H1 (cell line): ENCODE data around the gene SLC25A21. TPM values are rescaled to one million over a fixed set of nuclear protein-coding genes. Genes with fewer than 3 reads are reported as not detected.

Experiments used
- CTCF ChIA-PET: fragments of 300-600 bp; sonication (Branson Sonifier 250); formaldehyde crosslinking; loops from one replicate; lab custom pipeline; 2021; ENCODE audit not compliant: partially characterized antibody; lab: Charles Lee
- POLR2A ChIA-PET: fragments of 300-600 bp; sonication (Branson Sonifier 250); formaldehyde crosslinking; loops from one replicate; lab custom pipeline; 2021; ENCODE audit warnings: inconsistent platforms; ENCODE audit not compliant: partially characterized antibody; lab: Charles Lee
- DNase-seq, 2 experiments: peaks; one replicate each; pipeline versions ENCODE4 v3.0.0 to v3.0.0-alpha.2; 2010 to 2022; ENCODE audit warnings: low spot score in 2 of 2, low read depth in 1 of 2, mixed read lengths in 1 of 2
- FAIRE-seq: peaks from 2 replicates; lab custom pipeline; 2011; peaks lifted over from hg19 to GRCh38; lab: Jason Lieb, UNC
- H2AFZ ChIP-seq: 2 replicates; pipeline ENCODE4 v1.8.1; 2012; ENCODE audit warnings: low read length, inconsistent platforms
- H2AK5ac ChIP-seq: 2 replicates; pipeline ENCODE4 v1.6.1; 2013; ENCODE audit warnings: low read depth, low read length
- H2BK120ac ChIP-seq: replicated peaks from 2 replicates; pipeline ENCODE3; 2013; ENCODE audit warnings: low read depth, low read length, inconsistent platforms
- H2BK12ac ChIP-seq: 2 replicates; pipeline ENCODE4 v1.6.1; 2013; ENCODE audit warnings: low read depth, low read length
- H2BK15ac ChIP-seq: 2 replicates; pipeline ENCODE4 v1.6.1; 2013; ENCODE audit warnings: low read length
- H2BK20ac ChIP-seq: 2 replicates; pipeline ENCODE4 v1.6.1; 2013; ENCODE audit warnings: low read length
- H2BK5ac ChIP-seq: 2 replicates; pipeline ENCODE4 v1.6.1; 2013; ENCODE audit warnings: low read depth, low read length
- H3K14ac ChIP-seq: 2 replicates; pipeline ENCODE4 v1.6.1; 2013; ENCODE audit warnings: inconsistent platforms; ENCODE audit not compliant: insufficient read length
- H3K18ac ChIP-seq: 2 replicates; pipeline ENCODE4 v1.6.1; 2013; ENCODE audit warnings: low read length; ENCODE audit errors: extremely low read depth
- H3K23ac ChIP-seq: 2 replicates; pipeline ENCODE4 v1.6.1; 2013; ENCODE audit warnings: inconsistent platforms; ENCODE audit not compliant: insufficient read length
- H3K23me2 ChIP-seq: 2 replicates; pipeline ENCODE4 v1.6.1; 2013; ENCODE audit warnings: low read depth, low read length
- H3K27ac ChIP-seq: 2 replicates; pipeline ENCODE4 v1.6.1; 2011; ENCODE audit warnings: low read depth, low read length, inconsistent platforms
- H3K27me3 ChIP-seq, 4 experiments: replicated peaks in 1 of 4; 1 replicate in 1 of 4; 2 replicates in 3 of 4; pipeline versions ENCODE4 v1.6.1 to v1.8.1; 2011 to 2013; ENCODE audit warnings: low read length in 3 of 4, mild to moderate bottlenecking in 3 of 4, inconsistent platforms in 2 of 4, mixed read lengths in 2 of 4, moderate library complexity in 1 of 4; ENCODE audit not compliant: control insufficient read depth in 3 of 4, insufficient read depth in 3 of 4; ENCODE audit errors: extremely low read depth in 1 of 4
- H3K36me3 ChIP-seq, 4 experiments: 2 replicates each; pipeline versions ENCODE4 v1.6.1 to v1.8.1; 2011 to 2013; ENCODE audit warnings: mild to moderate bottlenecking in 4 of 4, low read length in 3 of 4, moderate library complexity in 2 of 4, control low read depth in 1 of 4, inconsistent platforms in 1 of 4; ENCODE audit not compliant: insufficient read depth in 4 of 4, control insufficient read depth in 2 of 4
- H3K4ac ChIP-seq: replicated peaks from 2 replicates; pipeline ENCODE3; 2013; ENCODE audit warnings: low read length, low read depth, mixed read lengths, inconsistent platforms; ENCODE audit not compliant: insufficient read length
- H3K4me1 ChIP-seq, 4 experiments: replicated peaks in 1 of 4; 1 replicate in 1 of 4; 2 replicates in 3 of 4; pipeline versions ENCODE4 v1.6.1 to v1.8.1; 2011 to 2013; ENCODE audit warnings: low read length in 3 of 4, inconsistent platforms in 2 of 4, mixed read lengths in 1 of 4; ENCODE audit not compliant: insufficient read depth in 4 of 4, control insufficient read depth in 3 of 4
- H3K4me2 ChIP-seq, 2 experiments: 2 replicates each; pipeline versions ENCODE4 v1.6.1 to v1.8.1; 2011 to 2013; ENCODE audit warnings: low read depth in 2 of 2, low read length in 2 of 2, control low read depth in 1 of 2, inconsistent platforms in 1 of 2, mild to moderate bottlenecking in 1 of 2; ENCODE audit not compliant: insufficient read depth in 1 of 2
- H3K4me3 ChIP-seq, 4 experiments: fragments of 200-600, 300-600 bp in 1 of 4; sonication (generic), shearing (Covaris generic), sonication (Bioruptor Twin) in 1 of 4; 2 replicates each; pipeline versions ENCODE4 v1.5.1 to v1.8.1; 2011 to 2016; ENCODE audit warnings: low read length in 4 of 4, low read depth in 3 of 4, control low read depth in 2 of 4, inconsistent platforms in 2 of 4, mild to moderate bottlenecking in 2 of 4, mixed read lengths in 1 of 4, moderate library complexity in 1 of 4; ENCODE audit not compliant: insufficient read depth in 2 of 4; ENCODE audit errors: extremely low read depth in 1 of 4
- H3K56ac ChIP-seq: replicated peaks from 2 replicates; pipeline ENCODE3; 2013; ENCODE audit warnings: low read depth, mild to moderate bottlenecking, mixed read lengths, low read length, inconsistent platforms; ENCODE audit not compliant: insufficient read length
- H3K79me1 ChIP-seq: 2 replicates; pipeline ENCODE4 v1.6.1; 2013; ENCODE audit warnings: low read depth, low read length, control low read depth
- H3K79me2 ChIP-seq, 2 experiments: 2 replicates each; pipeline versions ENCODE4 v1.6.1 to v1.8.1; 2012 to 2013; ENCODE audit warnings: low read length in 2 of 2, mild to moderate bottlenecking in 2 of 2, inconsistent platforms in 1 of 2; ENCODE audit not compliant: insufficient read depth in 2 of 2, control insufficient read depth in 1 of 2
- H3K9ac ChIP-seq, 4 experiments: replicated peaks in 1 of 4; 1 replicate in 1 of 4; 2 replicates in 3 of 4; pipeline versions ENCODE4 v1.6.1 to v1.8.1; 2011 to 2013; ENCODE audit warnings: low read depth in 3 of 4, low read length in 3 of 4, control low read depth in 2 of 4, mild to moderate bottlenecking in 2 of 4, moderate library complexity in 2 of 4, inconsistent platforms in 1 of 4; ENCODE audit errors: extremely low read depth in 1 of 4
- H3K9me3 ChIP-seq, 2 experiments: 2 replicates each; pipeline versions ENCODE4 v1.6.1 to v1.8.1; 2012 to 2013; ENCODE audit warnings: mild to moderate bottlenecking in 2 of 2, moderate library complexity in 2 of 2, control low read depth in 1 of 2, inconsistent platforms in 1 of 2, low read depth in 1 of 2, low read length in 1 of 2, mixed read lengths in 1 of 2; ENCODE audit not compliant: insufficient read depth in 2 of 2
- H4K20me1 ChIP-seq, 2 experiments: replicated peaks in 1 of 2; 2 replicates each; pipeline versions ENCODE3 to v1.8.1; 2011 to 2013; ENCODE audit warnings: inconsistent platforms in 2 of 2, low read length in 2 of 2, mild to moderate bottlenecking in 1 of 2; ENCODE audit not compliant: insufficient read depth in 2 of 2, control insufficient read depth in 1 of 2
- H4K5ac ChIP-seq: 2 replicates; pipeline ENCODE4 v1.6.1; 2013; ENCODE audit warnings: low read length, low read depth, mixed read lengths, inconsistent platforms; ENCODE audit not compliant: insufficient read length
- H4K8ac ChIP-seq: 2 replicates; pipeline ENCODE4 v1.8.0; 2013; ENCODE audit warnings: mild to moderate bottlenecking, moderate library complexity, low read length, inconsistent platforms; ENCODE audit not compliant: insufficient read depth; ENCODE audit errors: extremely low read depth
- H4K91ac ChIP-seq: replicated peaks from 2 replicates; pipeline ENCODE3; 2013; ENCODE audit warnings: low read length, mixed read lengths, inconsistent platforms; ENCODE audit not compliant: insufficient read length
- BACH1 ChIP-seq: IDR thresholded peaks from 2 replicates; pipeline ENCODE4 v1.6.1; 2012; ENCODE audit warnings: low read length, improper control_type of control experiment
- CBX5 ChIP-seq: fragments of 300-800, 300-1000 bp; sonication (generic); IDR thresholded peaks from 2 replicates; pipeline ENCODE4 v1.7.1; 2016; ENCODE audit warnings: antibody characterized with exemption, low read length, low read depth
- EGR1 ChIP-seq: IDR thresholded peaks from 2 replicates; pipeline ENCODE4 v1.6.1; 2011; ENCODE audit warnings: low read depth, low read length, borderline replicate concordance
- GTF2F1 ChIP-seq: IDR thresholded peaks from 2 replicates; pipeline ENCODE4 v1.6.1; 2012; ENCODE audit warnings: low read depth, low read length, improper control_type of control experiment, borderline replicate concordance
- MAX ChIP-seq: IDR thresholded peaks from 2 replicates; pipeline ENCODE4 v1.6.1; 2012; ENCODE audit warnings: inconsistent platforms
- TAF1 ChIP-seq: IDR thresholded peaks from 2 replicates; pipeline ENCODE4 v1.6.1; 2011; ENCODE audit warnings: mild to moderate bottlenecking, low read depth, low read length
- WGBS, 2 experiments: shearing (Covaris generic) in 1 of 2; methylation state at CpG; one replicate each; pipeline versions ENCODE4 v1.1.6 to v1.1.7; 2013 to 2015; ENCODE audit warnings: low lambda C conversion rate in 2 of 2, mixed read lengths in 2 of 2, inconsistent platforms in 1 of 2, low coverage in 1 of 2, missing lambda C conversion rate in 1 of 2; ENCODE audit not compliant: insufficient replicate concordance in 2 of 2, insufficient coverage in 1 of 2, insufficient read length in 1 of 2; ENCODE audit errors: extremely low coverage in 1 of 2, missing lambda C conversion rate in 1 of 2; 5-methylcytosine and 5-hydroxymethylcytosine counted together
- polyA plus RNA-seq, 7 experiments: library from polyadenylated mRNA; depleted of rRNA in 3 of 7; stranded (reverse) in 5 of 7; unstranded in 2 of 7; fragments of >200 nt in 5 of 7; fragments of 200-250 nt in 2 of 7; gene quantifications; 1 replicate in 5 of 7; 2 replicates in 1 of 7; 4 replicates in 1 of 7; pipeline versions ENCODE4 v1.2.1 to v1.2.3, GENCODE V29; 2011 to 2013; ENCODE audit warnings: missing spikeins in 2 of 7, mixed read lengths in 2 of 7
- total RNA-seq: library from RNA; stranded (reverse); fragmentation: NEBNext Ultra II Directional; extraction: Animal tissue kit (Norgen Biotek cat#: 25700); gene quantifications from 2 replicates; pipeline ENCODE4 v1.2.1, GENCODE V29; 2021

SLC25A21 gene
- total and polyA plus RNA-seq, 2 of the 8 experiments (the other 6 are each of a cell fraction or from before 2014, with no cell fraction given), result 6.9 to 15.7 TPM

GRCh38 chr14:37201724-37202123 is 29.3 kb upstream of the SLC25A21 start:
- CTCF ChIA-PET, result interaction anchor here (0.6 to 2.0 kb wide), 6 partner anchors 13 to 52 kb away, joined by 3 to 6 read pairs (median 3); no protein-coding TSS in a partner anchor
- WGBS, 2 experiments, result 85% methylated on average over 2 of the region's 2 CpGs; no CpG with 5 or more reads in 1 of the 2 experiments

More at GRCh38 chr14:37201724-37202123, 29.3 kb upstream of the SLC25A21 start:
- Histone ChIP-seq H3K79me1 (no peaks in the 10 kb centered on the region), H2BK5ac (no peak overlapping the region), H2AK5ac (no peak overlapping the region), H3K56ac (no peak overlapping the region), H3K27ac (no peak overlapping the region), H3K14ac (no peak overlapping the region), H2BK12ac (no peak overlapping the region), H3K79me2 (peaks cover 0 to 65% of the 10 kb centered on the region in 2 experiments; a peak in 3 of 4 replicates), H3K9ac (no peak overlapping the region), H3K23ac (no peak overlapping the region), H4K91ac (no peak overlapping the region), H3K18ac (no peak overlapping the region), H4K20me1 (peaks cover 0 to 2% of the 10 kb centered on the region in 2 experiments), H3K9me3 (peaks cover 10 to 16% of the 10 kb centered on the region in 2 experiments), H4K5ac (no peak overlapping the region), H3K27me3 (no peaks in the 10 kb centered on the region), H2AFZ (no peak overlapping the region), H3K36me3 (no peaks in the 10 kb centered on the region), H2BK15ac (no peak overlapping the region), H2BK120ac (no peak overlapping the region), H3K4ac (no peak overlapping the region), H2BK20ac (no peak overlapping the region), H3K4me2 (no peak overlapping the region), H3K4me3 (no peak overlapping the region), H3K4me1 (peaks cover 0 to 3% (median 0%) of the 10 kb centered on the region in 4 experiments; a peak in 2 of 7 replicates), H3K23me2 (peaks cover 3% of the 10 kb centered on the region; the same call in 1 of the 2 replicates), H4K8ac (no peak overlapping the region)
- POLR2A ChIA-PET, result interaction anchor here (1.4 kb wide), 1 partner anchor 29 kb away, joined by 5 read pairs; the partner anchor contains the start of gene SLC25A21
- TF ChIP-seq TAF1, result no peak
- TF ChIP-seq BACH1, result no peak
- TF ChIP-seq CBX5, result no peak
- no peak for TF ChIP-seq EGR1
- TF ChIP-seq MAX, result no peak
- no peak for TF ChIP-seq GTF2F1
- FAIRE-seq (no peak), DNase-seq (no peak)
